HEK293 (cell line): ENCODE measurements around the gene VARS1.

ENCODE experiments used
- GLI2 ChIP-seq: fragments of 450-650 bp; formaldehyde crosslinking; IDR thresholded peaks from 2 replicates; pipeline ENCODE4; 2017; ENCODE audit warnings: missing biosample characterization, missing genetic modification characterization, low read depth, borderline replicate concordance
- GLI4 ChIP-seq: fragments of 450-650 bp; formaldehyde crosslinking; IDR thresholded peaks from 2 replicates; pipeline ENCODE4 v1.5.1; 2016; ENCODE audit warnings: missing biosample characterization, missing genetic modification characterization
- GLIS1 ChIP-seq: fragments of 450-650 bp; formaldehyde crosslinking; IDR thresholded peaks from 2 replicates; pipeline ENCODE4 v1.5.1; 2016; ENCODE audit warnings: missing biosample characterization, missing genetic modification characterization
- KLF17 ChIP-seq: fragments of 450-650 bp; formaldehyde crosslinking; IDR thresholded peaks from 2 replicates; pipeline ENCODE4 v1.5.1; 2016; ENCODE audit warnings: missing biosample characterization, missing genetic modification characterization
- KLF7 ChIP-seq: fragments of 450-650 bp; formaldehyde crosslinking; IDR thresholded peaks from 2 replicates; pipeline ENCODE4 v1.5.1; 2016; ENCODE audit warnings: missing biosample characterization, missing genetic modification characterization, borderline replicate concordance
- KLF8 ChIP-seq: fragments of 450-650 bp; formaldehyde crosslinking; IDR thresholded peaks from 2 replicates; pipeline ENCODE4 v1.5.1; 2016; ENCODE audit warnings: missing biosample characterization, missing genetic modification characterization
- MYNN ChIP-seq: fragments of 450-650 bp; formaldehyde crosslinking; IDR thresholded peaks from 2 replicates; pipeline ENCODE4 v1.5.1; 2016; ENCODE audit warnings: missing biosample characterization, missing genetic modification characterization, borderline replicate concordance
- OSR2 ChIP-seq: fragments of 450-650 bp; formaldehyde crosslinking; IDR thresholded peaks from 2 replicates; pipeline ENCODE4 v1.5.1; 2016; ENCODE audit warnings: missing biosample characterization, missing genetic modification characterization
- SCRT1 ChIP-seq: fragments of 450-650 bp; formaldehyde crosslinking; IDR thresholded peaks from 2 replicates; pipeline ENCODE4 v1.5.1; 2016; ENCODE audit warnings: missing biosample characterization, missing genetic modification characterization, borderline replicate concordance
- ZBTB11 ChIP-seq: fragments of 450-650 bp; formaldehyde crosslinking; conservative IDR thresholded peaks from 2 replicates; pipeline ENCODE4 v1.5.1; 2016; ENCODE audit warnings: low read depth, missing biosample characterization, missing genetic modification characterization
- ZEB2 ChIP-seq: fragments of 450-650 bp; formaldehyde crosslinking; IDR thresholded peaks from 2 replicates; pipeline ENCODE4 v1.5.1; 2016; ENCODE audit warnings: missing biosample characterization, missing genetic modification characterization
- ZFP69B ChIP-seq: fragments of 450-650 bp; formaldehyde crosslinking; IDR thresholded peaks from 2 replicates; pipeline ENCODE4 v1.5.1; 2016; ENCODE audit warnings: missing biosample characterization, missing genetic modification characterization
- ZNF121 ChIP-seq: fragments of 450-650 bp; formaldehyde crosslinking; IDR thresholded peaks from 2 replicates; pipeline ENCODE4 v1.5.1; 2016; ENCODE audit warnings: missing biosample characterization, missing genetic modification characterization
- ZNF214 ChIP-seq: fragments of 450-650 bp; formaldehyde crosslinking; IDR thresholded peaks from 2 replicates; pipeline ENCODE4 v1.5.1; 2017; ENCODE audit warnings: missing biosample characterization, mild to moderate bottlenecking, missing genetic modification characterization, borderline replicate concordance
- ZNF221 ChIP-seq: fragments of 450-650 bp; formaldehyde crosslinking; IDR thresholded peaks from 2 replicates; pipeline ENCODE4 v1.5.1; 2017; ENCODE audit warnings: missing biosample characterization, missing genetic modification characterization, borderline replicate concordance
- ZNF266 ChIP-seq: fragments of 450-650 bp; formaldehyde crosslinking; IDR thresholded peaks from 2 replicates; pipeline ENCODE4 v1.5.1; 2016; ENCODE audit warnings: missing biosample characterization, missing genetic modification characterization, low read depth
- ZNF274 ChIP-seq, 2 experiments: fragments of 200-500 bp in 1 of 2; fragments of 450-650 bp in 1 of 2; sonication (Bioruptor generic) in 1 of 2; formaldehyde crosslinking in 1 of 2; IDR thresholded peaks; 2 replicates each; pipeline versions ENCODE4 v1.5.1 to v1.6.1; 2014 to 2016; ENCODE audit warnings: borderline replicate concordance in 1 of 2, inconsistent platforms in 1 of 2, low read length in 1 of 2, missing biosample characterization in 1 of 2, missing genetic modification characterization in 1 of 2
- ZNF292 ChIP-seq: fragments of 450-650 bp; formaldehyde crosslinking; IDR thresholded peaks from 2 replicates; pipeline ENCODE4 v1.5.1; 2016; ENCODE audit warnings: low read depth, missing biosample characterization, missing genetic modification characterization, borderline replicate concordance
- ZNF324 ChIP-seq: fragments of 450-650 bp; formaldehyde crosslinking; IDR thresholded peaks from 2 replicates; pipeline ENCODE4 v1.5.1; 2016; ENCODE audit warnings: missing biosample characterization, missing genetic modification characterization
- ZNF350 ChIP-seq: fragments of 450-650 bp; formaldehyde crosslinking; IDR thresholded peaks from 2 replicates; pipeline ENCODE4 v1.5.0; 2017; ENCODE audit warnings: missing biosample characterization, mild to moderate bottlenecking, missing genetic modification characterization
- ZNF530 ChIP-seq: fragments of 450-650 bp; formaldehyde crosslinking; IDR thresholded peaks from 2 replicates; pipeline ENCODE4 v1.5.1; 2016; ENCODE audit warnings: low read depth, missing biosample characterization, missing genetic modification characterization
- ZNF555 ChIP-seq: fragments of 450-650 bp; formaldehyde crosslinking; conservative IDR thresholded peaks from 2 replicates; pipeline ENCODE4 v1.5.1; 2017; ENCODE audit warnings: missing biosample characterization, mild to moderate bottlenecking, missing genetic modification characterization, inconsistent platforms
- ZNF558 ChIP-seq: fragments of 450-650 bp; formaldehyde crosslinking; IDR thresholded peaks from 2 replicates; pipeline ENCODE4 v1.5.1; 2016; ENCODE audit warnings: missing biosample characterization, missing genetic modification characterization
- ZNF571 ChIP-seq: fragments of 450-650 bp; formaldehyde crosslinking; IDR thresholded peaks from 2 replicates; pipeline ENCODE4 v1.5.0; 2017; ENCODE audit warnings: missing biosample characterization, missing genetic modification characterization
- ZNF585B ChIP-seq: fragments of 450-650 bp; formaldehyde crosslinking; IDR thresholded peaks from 2 replicates; pipeline ENCODE4 v1.5.1; 2016; ENCODE audit warnings: missing biosample characterization, missing genetic modification characterization
- ZNF610 ChIP-seq: fragments of 450-650 bp; formaldehyde crosslinking; IDR thresholded peaks from 2 replicates; pipeline ENCODE4 v1.5.1; 2016; ENCODE audit warnings: missing biosample characterization, missing genetic modification characterization, borderline replicate concordance
- ZNF626 ChIP-seq: fragments of 450-650 bp; sonication (Bioruptor Pico); formaldehyde crosslinking; IDR thresholded peaks from 2 replicates; pipeline ENCODE4 v1.5.1; 2018; ENCODE audit warnings: missing biosample characterization, missing genetic modification characterization, inconsistent platforms
- ZNF645 ChIP-seq: fragments of 450-650 bp; formaldehyde crosslinking; IDR thresholded peaks from 2 replicates; pipeline ENCODE4; 2016; ENCODE audit warnings: missing biosample characterization, missing genetic modification characterization
- ZNF664 ChIP-seq: fragments of 450-650 bp; formaldehyde crosslinking; IDR thresholded peaks from 2 replicates; pipeline ENCODE4 v1.5.1; 2016; ENCODE audit warnings: missing biosample characterization, missing genetic modification characterization
- ZNF791 ChIP-seq: fragments of 450-650 bp; formaldehyde crosslinking; IDR thresholded peaks from 2 replicates; pipeline ENCODE4 v1.5.1; 2016; ENCODE audit warnings: missing biosample characterization, missing genetic modification characterization
- ZSCAN18 ChIP-seq: fragments of 450-650 bp; formaldehyde crosslinking; IDR thresholded peaks from 2 replicates; pipeline ENCODE4 v1.5.1; 2016; ENCODE audit warnings: missing biosample characterization, missing genetic modification characterization

Gene VARS1

GRCh38 chr6:31834367-31835250, 39.1 kb upstream of the VARS1 start (continued):
- TF ChIP-seq ZNF274 (IDR thresholded peaks at IDR 0.05; ENCODE audit: low read length), result no peak
- no peak for TF ChIP-seq ZNF274 (tag by site-specific recombination; IDR thresholded peaks at IDR 0.05; ENCODE audit: borderline replicate concordance)
- TF ChIP-seq ZNF558 (tag by site-specific recombination), result no peak
- peak; percentile 91 for TF ChIP-seq KLF17
- no peak for TF ChIP-seq MYNN (tag by site-specific recombination)
- no peak for TF ChIP-seq OSR2 (tag by site-specific recombination)
- no peak for TF ChIP-seq ZNF221 (tag by site-specific recombination)
- TF ChIP-seq SCRT1, result no peak
- peak; percentile 14 for TF ChIP-seq ZNF610
- TF ChIP-seq KLF8 (tag by site-specific recombination), result peak; percentile 69
- peak; percentile 73; the same call in 1 of the 2 replicates for TF ChIP-seq GLI4
- TF ChIP-seq GLI2 (tag by site-specific recombination), result no peak
- TF ChIP-seq ZNF292, result no peak
- no peak for TF ChIP-seq ZNF266 (tag by site-specific recombination)
- peak; percentile 80 for TF ChIP-seq ZFP69B
- peak; percentile 93 for TF ChIP-seq ZNF121 (tag by site-specific recombination)
- TF ChIP-seq ZSCAN18 (tag by site-specific recombination), result no peak
- TF ChIP-seq KLF7 (tag by site-specific recombination), result no peak
- no peak for TF ChIP-seq ZNF645 (tag by site-specific recombination)
- TF ChIP-seq ZEB2 (tag by site-specific recombination), result peak; percentile 91
- TF ChIP-seq GLIS1 (tag by site-specific recombination), result no peak; the same call in 1 of the 2 replicates
- TF ChIP-seq ZNF791 (tag by site-specific recombination), result no peak
- 0 out of 2 replicates have a peak, but pooled peaks have one; percentile 17 for TF ChIP-seq ZNF664 (tag by site-specific recombination)
- peak; percentile 34; the same call in 1 of the 2 replicates for TF ChIP-seq ZBTB11 (tag by site-specific recombination)
- no peak for TF ChIP-seq ZNF585B (tag by site-specific recombination)
- TF ChIP-seq ZNF555 (tag by site-specific recombination), result no peak
- TF ChIP-seq ZNF324 (tag by site-specific recombination), result peak; percentile 66; the same call in 1 of the 2 replicates
- no peak for TF ChIP-seq ZNF530
- no peak for TF ChIP-seq ZNF350 (tag by site-specific recombination)
- TF ChIP-seq ZNF214 (tag by site-specific recombination), result no peak
- no peak for TF ChIP-seq ZNF571 (tag by site-specific recombination)
- TF ChIP-seq ZNF626 (tag by site-specific recombination), result no peak
